ENCODE data around the gene CD58.
"Not testable (repeated sequence)": the region's sequence is repeated elsewhere in the genome, so short reads cannot be mapped to it uniquely, and the experiment has no call there.

DNA sequence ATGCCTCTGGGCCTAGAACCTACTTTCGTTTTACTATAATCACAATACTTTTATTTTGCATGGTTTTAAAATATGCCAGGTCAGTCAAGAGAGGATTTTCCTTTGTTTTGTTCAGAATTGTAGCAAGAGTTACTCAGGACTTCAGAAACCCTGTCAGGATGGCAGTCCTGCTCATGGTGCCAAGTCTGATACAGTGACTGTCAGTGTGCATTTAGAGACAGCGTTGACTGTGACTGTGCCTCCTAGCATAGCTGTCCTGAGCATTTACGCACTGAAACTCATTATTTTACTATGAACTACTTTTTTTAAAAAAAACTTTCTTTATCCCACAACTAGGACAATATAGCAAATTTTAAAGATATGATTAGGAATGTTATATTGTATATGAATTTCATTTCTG lies 23.2 kb upstream of the CD58 start:
- TF ChIP-seq, protein P1, sequence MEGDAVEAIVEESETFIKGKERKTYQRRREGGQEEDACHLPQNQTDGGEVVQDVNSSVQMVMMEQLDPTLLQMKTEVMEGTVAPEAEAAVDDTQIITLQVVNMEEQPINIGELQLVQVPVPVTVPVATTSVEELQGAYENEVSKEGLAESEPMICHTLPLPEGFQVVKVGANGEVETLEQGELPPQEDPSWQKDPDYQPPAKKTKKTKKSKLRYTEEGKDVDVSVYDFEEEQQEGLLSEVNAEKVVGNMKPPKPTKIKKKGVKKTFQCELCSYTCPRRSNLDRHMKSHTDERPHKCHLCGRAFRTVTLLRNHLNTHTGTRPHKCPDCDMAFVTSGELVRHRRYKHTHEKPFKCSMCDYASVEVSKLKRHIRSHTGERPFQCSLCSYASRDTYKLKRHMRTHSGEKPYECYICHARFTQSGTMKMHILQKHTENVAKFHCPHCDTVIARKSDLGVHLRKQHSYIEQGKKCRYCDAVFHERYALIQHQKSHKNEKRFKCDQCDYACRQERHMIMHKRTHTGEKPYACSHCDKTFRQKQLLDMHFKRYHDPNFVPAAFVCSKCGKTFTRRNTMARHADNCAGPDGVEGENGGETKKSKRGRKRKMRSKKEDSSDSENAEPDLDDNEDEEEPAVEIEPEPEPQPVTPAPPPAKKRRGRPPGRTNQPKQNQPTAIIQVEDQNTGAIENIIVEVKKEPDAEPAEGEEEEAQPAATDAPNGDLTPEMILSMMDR (IDR thresholded peaks at IDR 0.05) = not testable (repeated sequence)
- TF ChIP-seq EP300, POLR2A, POLR2AphosphoS5 (IDR thresholded peaks at IDR 0.05): not testable (repeated sequence)
